ENCODE measurements around the gene HADH.
"Not testable (repeated sequence)": the region's sequence is repeated elsewhere in the genome, so short reads cannot be mapped to it uniquely, and the experiment has no call there.

Gene HADH

DNA sequence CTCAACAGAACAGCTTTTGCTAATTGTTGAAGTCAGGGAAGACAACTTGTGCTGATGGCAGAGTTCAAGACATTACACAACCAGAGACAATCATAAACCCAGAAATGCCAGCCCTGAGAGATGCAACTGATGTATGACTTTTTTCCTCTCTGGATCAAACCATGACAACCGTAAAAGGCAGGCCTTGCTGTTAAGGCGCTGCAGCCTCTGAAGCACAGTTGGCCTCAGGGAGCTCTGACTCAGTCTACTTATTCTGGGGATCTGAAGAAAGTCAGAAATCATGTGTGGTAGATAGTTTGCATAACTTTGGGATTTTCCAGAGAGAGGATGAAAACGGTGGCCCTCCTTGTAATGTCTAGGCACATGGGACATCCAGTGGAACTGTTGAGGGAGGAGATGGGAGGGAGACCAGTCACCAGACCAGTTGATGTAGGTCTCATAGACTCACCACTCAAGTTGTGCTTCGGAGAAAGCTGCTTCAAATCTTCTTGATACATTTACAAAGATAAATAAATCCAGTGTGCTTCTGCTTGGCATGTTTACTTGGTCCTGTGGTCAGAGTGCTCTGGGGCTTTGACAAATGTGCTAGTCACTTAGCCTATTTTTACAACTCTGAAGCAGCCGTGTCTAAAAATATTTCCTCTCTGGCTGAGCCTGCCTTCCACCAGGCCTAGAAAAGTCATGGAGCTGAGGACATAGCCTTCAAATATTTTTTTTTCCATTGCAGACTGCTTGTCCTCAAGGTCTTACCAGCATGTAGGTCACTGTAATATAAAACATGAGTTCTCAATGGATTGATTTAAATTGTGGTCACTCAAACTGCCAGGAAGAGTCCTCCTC lies 7.5 kb downstream of the HADH start:
- no peak for DNase-seq

- DNase-seq, result no peak
These were observed 8.1 kb downstream of the HADH start for GRCh38 chr4:107997794-107998193.

GRCh38 chr4:107999932-108000539 lies 10.3 kb downstream of the HADH start:
- DNase-seq, result no peak

GRCh38 chr4:108001540-108002135 lies 11.9 kb downstream of the HADH start:
- DNase-seq, result no peak

DNA sequence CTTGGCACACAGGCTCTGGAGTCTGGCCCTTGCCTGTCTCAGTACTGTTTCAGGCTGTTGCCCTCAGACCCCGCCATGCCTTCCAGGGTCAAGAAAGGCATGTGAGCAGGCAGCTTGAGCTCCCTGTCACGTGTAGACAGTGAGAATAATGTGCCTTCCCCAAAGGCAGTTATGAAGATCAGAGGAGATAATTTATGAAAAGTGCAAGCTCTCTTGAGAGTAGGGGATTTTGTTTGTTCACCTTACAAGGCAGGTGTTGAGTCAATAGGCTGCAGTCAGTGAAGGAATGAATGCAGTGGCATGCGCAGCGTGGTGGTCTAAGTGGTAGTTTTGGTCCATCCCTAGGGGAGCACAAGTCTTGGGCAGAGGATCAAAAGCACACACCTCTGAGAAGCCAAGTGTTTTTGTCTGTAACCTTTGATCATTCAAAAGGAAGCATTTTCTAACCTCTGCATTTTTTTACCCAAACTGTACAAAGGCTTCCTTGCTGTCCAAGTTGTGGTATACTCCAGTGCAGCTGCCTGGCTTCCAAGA lies 14.4 kb downstream of the HADH start:
- no peak for DNase-seq

DNA sequence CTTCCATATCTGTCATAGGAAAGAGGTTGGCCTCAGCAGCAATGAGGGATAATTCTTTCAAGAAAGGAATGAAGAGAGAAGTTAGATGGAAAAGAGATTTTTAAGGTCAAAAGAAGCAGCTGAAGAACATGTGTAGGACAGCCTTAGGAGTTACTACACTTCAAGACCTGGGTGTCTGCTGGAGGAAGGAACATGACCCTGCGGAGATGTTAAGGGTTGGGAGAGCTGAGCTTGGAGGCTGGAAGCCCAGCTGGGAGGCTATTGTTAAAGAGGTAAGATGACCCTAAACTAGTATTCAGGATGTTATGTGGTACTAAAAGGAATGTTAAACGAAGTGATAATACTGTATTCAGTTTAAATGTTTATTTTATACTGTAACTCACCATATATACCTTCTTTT lies 15.0 kb downstream of the HADH start:
- no peak for DNase-seq

- DNase-seq, result no peak
These were observed 16.1 kb downstream of the HADH start for GRCh38 chr4:108005807-108006206.

- DNase-seq, result no peak
These were observed 16.7 kb downstream of the HADH start for GRCh38 chr4:108006361-108006760.

DNA sequence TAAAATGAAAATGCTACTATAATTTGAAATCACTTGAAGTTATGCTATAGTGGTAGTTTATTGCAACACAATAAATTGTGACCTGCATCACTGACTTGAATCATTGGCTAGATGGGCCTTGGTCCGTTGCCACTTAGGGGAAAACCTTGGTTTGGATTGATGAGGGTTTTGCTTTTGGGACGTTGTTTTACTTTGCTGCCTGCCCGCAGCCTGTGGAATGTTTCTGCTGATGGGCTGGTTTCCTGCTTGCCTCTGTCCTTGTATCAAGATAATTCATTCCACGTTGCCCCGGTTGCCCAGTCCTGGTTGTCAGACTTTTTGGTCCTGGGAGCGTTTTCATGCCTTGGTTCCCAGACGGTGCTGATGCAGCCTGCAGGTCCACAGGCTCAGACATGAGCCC lies 18.3 kb downstream of the HADH start:
- no peak for DNase-seq

DNA sequence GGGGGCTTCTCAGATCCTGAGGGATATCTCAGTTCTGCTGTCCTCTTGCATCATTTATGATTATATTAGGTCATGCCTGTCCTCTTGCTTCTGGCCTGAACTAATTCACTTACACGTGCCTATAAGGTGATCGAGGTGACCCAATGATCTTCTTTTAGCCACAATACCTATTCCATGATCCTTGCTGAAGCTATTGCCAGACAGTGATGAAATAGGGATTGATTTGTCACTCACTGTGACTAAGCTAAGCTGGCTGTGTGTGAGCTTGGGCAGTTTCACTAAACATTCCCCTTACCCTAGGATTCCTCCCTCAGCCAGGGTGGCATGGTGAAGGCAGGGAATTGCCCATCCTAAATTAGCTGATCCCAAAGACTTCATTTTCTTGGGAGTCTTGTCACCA lies 19.0 kb downstream of the HADH start:
- no peak for DNase-seq

- no peak for DNase-seq
These were observed 20.5 kb downstream of the HADH start for GRCh38 chr4:108010167-108010566.

GRCh38 chr4:108012382-108012781 lies 22.7 kb downstream of the HADH start:
- DNase-seq, result not testable (repeated sequence)

DNA sequence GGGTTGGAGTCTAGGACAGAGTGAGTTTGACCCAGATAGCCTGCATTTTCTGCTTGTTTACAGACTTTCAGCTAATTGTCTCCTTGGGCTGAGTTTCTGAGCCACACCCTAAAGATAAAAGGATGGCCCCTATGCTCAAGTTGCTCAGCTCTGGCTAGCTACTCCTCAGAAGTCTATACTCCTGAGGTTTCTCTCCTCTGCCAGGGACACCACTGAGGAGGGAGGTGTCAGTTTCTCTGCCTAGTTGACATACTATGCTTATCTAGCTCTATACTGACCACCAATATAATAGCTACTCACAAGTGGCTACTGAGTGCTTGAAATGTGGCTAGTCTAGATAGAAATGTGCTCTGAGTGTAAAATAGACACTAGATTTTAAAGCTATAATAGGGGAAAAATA lies 23.6 kb downstream of the HADH start:
- no peak for DNase-seq

- no peak for DNase-seq
These were observed 24.3 kb downstream of the HADH start for GRCh38 chr4:108013955-108014354.

GRCh38 chr4:108018040-108018883 lies 28.6 kb downstream of the HADH start:
- DNase-seq, result peak; percentile 37

GRCh38 chr4:108018884-108019187 lies 29.1 kb downstream of the HADH start:
- no peak for DNase-seq

GRCh38 chr4:108024085-108024877 lies 34.6 kb downstream of the HADH start:
- no peak for DNase-seq

- DNase-seq, result no peak
These were observed 35.1 kb downstream of the HADH start for GRCh38 chr4:108024878-108025165.

- DNase-seq, result no peak
These were observed 39.5 kb downstream of the HADH start for GRCh38 chr4:108029016-108029720.

GRCh38 chr4:108029731-108030130 lies 40.0 kb downstream of the HADH start:
- no peak for DNase-seq

DNA sequence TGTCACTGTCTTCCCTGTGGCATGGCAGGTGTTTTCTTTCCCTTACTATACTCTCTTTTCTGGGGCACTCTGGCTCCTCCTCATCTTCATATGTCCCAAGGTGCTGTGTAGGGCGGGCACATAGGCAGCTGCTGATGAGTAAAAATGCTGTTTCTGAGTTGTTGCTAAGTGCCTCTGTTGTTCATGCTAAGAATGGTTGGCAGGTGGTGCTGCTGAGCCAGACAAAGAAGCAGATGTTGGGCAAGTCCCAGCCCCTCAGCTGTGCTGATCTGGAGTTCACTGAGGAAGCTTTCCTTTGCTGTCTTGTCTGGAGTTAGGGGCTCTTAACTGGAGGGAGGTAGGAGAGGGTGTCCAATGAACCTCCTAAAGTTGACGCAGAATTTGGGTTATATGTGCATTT lies 40.6 kb downstream of the HADH start:
- no peak for DNase-seq

Measured in NCI-H2029 (cell line).